ENCODE measurements around the gene NRSN1. TPM values are rescaled to one million over a fixed set of nuclear protein-coding genes. Genes with fewer than 3 reads are reported as not detected.

Gene NRSN1
- total RNA-seq, 1 donor from 2014 or later = not detected

DNA sequence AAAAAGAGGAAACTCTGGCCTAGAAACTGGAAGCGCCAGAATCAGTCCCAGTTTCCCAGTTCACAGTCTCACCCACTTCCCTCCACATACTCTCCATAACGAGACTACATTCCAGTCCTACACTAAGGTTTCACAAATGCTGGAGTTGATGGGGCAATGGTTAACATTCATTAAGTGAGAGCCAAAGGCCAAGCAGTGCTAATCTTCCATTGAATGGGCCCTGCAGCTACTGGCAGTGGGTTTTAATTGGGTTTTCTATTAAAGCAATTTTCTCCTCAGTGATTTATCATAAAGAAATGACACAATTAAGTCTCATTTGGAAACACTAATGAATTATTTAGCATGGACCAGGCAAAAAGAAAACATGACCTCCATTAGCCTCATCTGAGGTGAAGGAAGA is 20.8 kb upstream of the NRSN1 start:
- TF ChIP-seq, protein P1, sequence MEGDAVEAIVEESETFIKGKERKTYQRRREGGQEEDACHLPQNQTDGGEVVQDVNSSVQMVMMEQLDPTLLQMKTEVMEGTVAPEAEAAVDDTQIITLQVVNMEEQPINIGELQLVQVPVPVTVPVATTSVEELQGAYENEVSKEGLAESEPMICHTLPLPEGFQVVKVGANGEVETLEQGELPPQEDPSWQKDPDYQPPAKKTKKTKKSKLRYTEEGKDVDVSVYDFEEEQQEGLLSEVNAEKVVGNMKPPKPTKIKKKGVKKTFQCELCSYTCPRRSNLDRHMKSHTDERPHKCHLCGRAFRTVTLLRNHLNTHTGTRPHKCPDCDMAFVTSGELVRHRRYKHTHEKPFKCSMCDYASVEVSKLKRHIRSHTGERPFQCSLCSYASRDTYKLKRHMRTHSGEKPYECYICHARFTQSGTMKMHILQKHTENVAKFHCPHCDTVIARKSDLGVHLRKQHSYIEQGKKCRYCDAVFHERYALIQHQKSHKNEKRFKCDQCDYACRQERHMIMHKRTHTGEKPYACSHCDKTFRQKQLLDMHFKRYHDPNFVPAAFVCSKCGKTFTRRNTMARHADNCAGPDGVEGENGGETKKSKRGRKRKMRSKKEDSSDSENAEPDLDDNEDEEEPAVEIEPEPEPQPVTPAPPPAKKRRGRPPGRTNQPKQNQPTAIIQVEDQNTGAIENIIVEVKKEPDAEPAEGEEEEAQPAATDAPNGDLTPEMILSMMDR (IDR thresholded peaks at IDR 0.05; ENCODE audit: unreplicated experiment) = no peak
- H3K27me3 Mint-ChIP-seq (ENCODE audit: unreplicated experiment) = no peaks in the 10 kb centered on the region
- no peaks in the 10 kb centered on the region for H3K4me1 Mint-ChIP-seq (ENCODE audit: unreplicated experiment)
- H3K27ac Mint-ChIP-seq (ENCODE audit: unreplicated experiment) = no peak overlapping the region
- DNase-seq (ENCODE audit: low spot score) = no peak
- no peaks in the 10 kb centered on the region for H3K9me3 Mint-ChIP-seq (ENCODE audit: unreplicated experiment)
- H3K36me3 Mint-ChIP-seq (ENCODE audit: low read depth, unreplicated experiment) = no peaks in the 10 kb centered on the region
- H3K4me3 Mint-ChIP-seq (ENCODE audit: unreplicated experiment) = no peak overlapping the region

DNA sequence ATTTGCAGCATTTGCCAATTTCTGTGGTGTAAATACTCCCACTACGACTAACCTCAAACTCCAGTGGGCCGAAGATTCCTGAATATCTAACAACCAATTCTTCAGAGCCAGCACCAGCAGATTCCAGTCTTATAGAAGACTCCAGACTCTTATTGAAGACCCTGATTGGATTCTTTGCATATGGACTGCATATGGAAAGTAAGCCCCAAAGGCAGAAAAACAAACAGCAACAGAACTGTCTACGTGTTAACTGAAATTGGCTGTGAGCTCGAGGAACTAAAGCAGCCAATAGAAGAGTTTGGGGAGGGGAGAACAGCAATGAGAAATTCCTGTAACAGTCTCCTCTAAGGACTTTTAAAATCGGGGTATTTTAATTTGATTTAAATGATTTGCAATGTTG is 19.7 kb upstream of the NRSN1 start:
- Mint-ChIP-seq H3K36me3 (ENCODE audit: low read depth, unreplicated experiment) (no peaks in the 10 kb centered on the region), H3K9me3 (ENCODE audit: unreplicated experiment) (no peaks in the 10 kb centered on the region), H3K4me3 (ENCODE audit: unreplicated experiment) (no peak overlapping the region), H3K27ac (ENCODE audit: unreplicated experiment) (no peak overlapping the region), H3K4me1 (ENCODE audit: unreplicated experiment) (no peaks in the 10 kb centered on the region), H3K27me3 (ENCODE audit: unreplicated experiment) (no peaks in the 10 kb centered on the region)
- DNase-seq (ENCODE audit: low spot score) = no peak
- TF ChIP-seq, protein P1 (IDR thresholded peaks at IDR 0.05; ENCODE audit: unreplicated experiment) = no peak

DNA sequence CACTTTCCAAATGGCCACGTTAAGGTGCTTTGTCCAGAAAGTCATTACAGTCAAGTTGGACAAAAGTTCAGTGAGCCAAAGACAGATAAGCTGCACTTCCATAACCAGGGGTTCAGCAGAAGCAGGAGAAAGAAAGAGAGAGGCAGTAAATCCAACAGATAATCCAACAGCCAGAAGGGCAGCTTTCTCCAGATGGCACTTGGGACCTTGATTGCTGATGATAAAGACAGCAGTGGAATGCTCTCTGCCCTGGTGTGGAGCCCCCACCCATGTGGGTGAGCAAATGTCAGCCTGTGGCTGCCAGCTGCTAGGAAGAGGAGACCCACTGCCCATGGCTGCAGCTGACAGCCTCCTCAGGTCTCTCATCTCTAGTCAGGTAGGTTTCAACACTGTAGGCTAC is 18.7 kb upstream of the NRSN1 start:
- Mint-ChIP-seq H3K27ac (ENCODE audit: unreplicated experiment) (no peak overlapping the region), H3K36me3 (ENCODE audit: low read depth, unreplicated experiment) (no peaks in the 10 kb centered on the region), H3K27me3 (ENCODE audit: unreplicated experiment) (no peaks in the 10 kb centered on the region), H3K4me1 (ENCODE audit: unreplicated experiment) (no peaks in the 10 kb centered on the region), H3K9me3 (ENCODE audit: unreplicated experiment) (no peaks in the 10 kb centered on the region), H3K4me3 (ENCODE audit: unreplicated experiment) (no peak overlapping the region)
- DNase-seq (ENCODE audit: low spot score) = no peak
- TF ChIP-seq, protein P1 (IDR thresholded peaks at IDR 0.05; ENCODE audit: unreplicated experiment) = no peak

DNA sequence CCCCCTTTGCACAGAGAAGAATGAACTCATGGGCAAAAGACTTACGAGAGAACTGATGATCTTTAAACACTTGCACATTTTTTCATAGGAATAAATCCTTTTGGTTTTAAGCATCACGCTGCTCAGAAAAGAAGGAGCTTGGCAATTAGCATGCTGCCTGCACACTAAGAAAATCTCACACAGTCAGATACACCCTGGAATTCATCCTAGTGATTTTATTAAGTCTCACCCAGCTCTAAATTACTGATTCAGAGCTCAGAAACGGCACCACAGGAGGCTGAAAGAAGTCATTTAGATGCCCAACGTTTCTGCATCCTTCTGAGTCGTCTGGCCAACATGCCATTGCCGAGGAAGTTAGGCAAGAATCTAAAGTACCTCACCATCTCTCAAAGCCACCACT is 18.0 kb upstream of the NRSN1 start:
- H3K36me3 Mint-ChIP-seq (ENCODE audit: low read depth, unreplicated experiment) = no peaks in the 10 kb centered on the region
- no peak overlapping the region for H3K4me3 Mint-ChIP-seq (ENCODE audit: unreplicated experiment)
- TF ChIP-seq, protein P1 (IDR thresholded peaks at IDR 0.05; ENCODE audit: unreplicated experiment) = no peak
- no peaks in the 10 kb centered on the region for H3K9me3 Mint-ChIP-seq (ENCODE audit: unreplicated experiment)
- no peak overlapping the region for H3K27ac Mint-ChIP-seq (ENCODE audit: unreplicated experiment)
- DNase-seq (ENCODE audit: low spot score) = no peak
- H3K27me3 Mint-ChIP-seq (ENCODE audit: unreplicated experiment) = no peaks in the 10 kb centered on the region
- no peaks in the 10 kb centered on the region for H3K4me1 Mint-ChIP-seq (ENCODE audit: unreplicated experiment)

DNA sequence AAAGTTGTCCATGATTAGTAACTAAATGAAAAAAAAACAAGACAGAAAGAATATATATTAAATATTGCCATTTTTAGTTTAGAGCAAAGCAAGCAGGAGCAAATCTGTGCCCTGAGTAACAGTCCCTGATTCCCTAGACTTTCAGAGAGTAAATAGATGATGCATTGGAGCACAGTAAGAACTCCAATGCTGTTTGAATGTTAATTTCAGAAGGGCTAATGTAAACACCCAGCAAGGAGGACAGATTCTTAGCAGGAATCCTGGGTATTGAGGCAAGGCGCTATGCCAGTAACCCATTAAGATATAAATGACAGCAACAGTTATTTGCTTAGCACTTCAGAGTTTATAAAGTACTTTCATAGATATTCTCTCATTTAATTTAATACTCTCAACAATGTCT is 15.6 kb upstream of the NRSN1 start:
- no peak for DNase-seq (ENCODE audit: low spot score)
- TF ChIP-seq, protein P1 (IDR thresholded peaks at IDR 0.05; ENCODE audit: unreplicated experiment) = no peak
- H3K27me3 Mint-ChIP-seq (ENCODE audit: unreplicated experiment) = no peaks in the 10 kb centered on the region
- H3K4me1 Mint-ChIP-seq (ENCODE audit: unreplicated experiment) = no peaks in the 10 kb centered on the region
- H3K9me3 Mint-ChIP-seq (ENCODE audit: unreplicated experiment) = no peaks in the 10 kb centered on the region
- no peak overlapping the region for H3K27ac Mint-ChIP-seq (ENCODE audit: unreplicated experiment)
- H3K36me3 Mint-ChIP-seq (ENCODE audit: low read depth, unreplicated experiment) = no peaks in the 10 kb centered on the region
- no peak overlapping the region for H3K4me3 Mint-ChIP-seq (ENCODE audit: unreplicated experiment)

All from endothelial cell (in vitro differentiated cells).